Kidney (tissue), 14 donors: ENCODE measurements around the gene NOTCH2. TPM values are rescaled to one million over a fixed set of nuclear protein-coding genes. Genes with fewer than 3 reads are reported as not detected.

ENCODE experiments used
- DNase-seq, 5 donors: peaks; one replicate each; pipeline ENCODE4 v3.0.0-alpha.2; 2013 to 2020
- FAIRE-seq: peaks from 2 replicates; lab custom pipeline; 2012; peaks lifted over from hg19 to GRCh38; lab: Jason Lieb, UNC
- H3K27ac ChIP-seq, 2 donors: one replicate each; pipeline ENCODE4 v1.7.0; 2013; ENCODE audit warnings: low read depth in 2 of 2, low read length in 2 of 2, inconsistent platforms in 1 of 2
- H3K27me3 ChIP-seq: one replicate; pipeline ENCODE4 v1.7.1; 2013; ENCODE audit warnings: low read length, inconsistent platforms; ENCODE audit not compliant: control insufficient read depth, insufficient read depth
- H3K36me3 ChIP-seq, 3 donors: one replicate each; pipeline versions ENCODE4 v1.7.0 to v1.7.1; 2013; ENCODE audit warnings: low read length in 3 of 3, control low read depth in 1 of 3, inconsistent platforms in 1 of 3; ENCODE audit not compliant: insufficient read depth in 3 of 3, control insufficient read depth in 2 of 3
- H3K4me1 ChIP-seq, 3 donors: one replicate each; pipeline versions ENCODE4 v1.7.0 to v1.7.1; 2013; ENCODE audit warnings: low read length in 3 of 3, inconsistent platforms in 1 of 3, low read depth in 1 of 3; ENCODE audit not compliant: control insufficient read depth in 2 of 3, insufficient read depth in 2 of 3
- H3K4me3 ChIP-seq, 3 donors: one replicate each; pipeline versions ENCODE4 v1.7.0 to v1.8.1; 2013; ENCODE audit warnings: low read length in 3 of 3, control low read depth in 1 of 3, inconsistent platforms in 1 of 3
- H3K9ac ChIP-seq, 3 donors: one replicate each; pipeline versions ENCODE4 v1.7.0 to v1.7.1; 2013; ENCODE audit warnings: low read length in 3 of 3, control low read depth in 1 of 3, inconsistent platforms in 1 of 3
- H3K9me3 ChIP-seq, 3 donors: one replicate each; pipeline versions ENCODE4 v1.7.0 to v1.7.1; 2013; ENCODE audit warnings: low read length in 3 of 3, control low read depth in 1 of 3, inconsistent platforms in 1 of 3; ENCODE audit not compliant: control insufficient read depth in 2 of 3, insufficient read depth in 1 of 3
- CTCF ChIP-seq: IDR thresholded peaks from 3 replicates; pipeline ENCODE4 v1.5.1; 2012; ENCODE audit warnings: mild to moderate bottlenecking, moderate library complexity, borderline replicate concordance; ENCODE audit not compliant: insufficient read depth; ENCODE audit errors: extremely low read depth
- intact Hi-C: fragments of 100-400 bp; cut with DNase I; formaldehyde crosslinking; loops from one replicate; pipeline ENCODE4 v1.11.1; 2022
- polyA plus RNA-seq: library from polyadenylated mRNA; stranded (reverse); fragments of 350-450 nt; fragmentation: Illumina TruSeq; extraction: RNeasy Lipid Tissue Mini Kit (QIAGEN cat#74804); gene quantifications from one replicate; pipeline ENCODE4 v1.2.3, GENCODE V29; 2014; ENCODE audit warnings: low read depth, low replicate concordance; ENCODE audit not compliant: insufficient read depth
- total RNA-seq: library from RNA; stranded (reverse); fragmentation: NEBNext Ultra II Directional; extraction: Animal tissue kit (Norgen Biotek cat#: 25700); gene quantifications from one replicate; pipeline ENCODE4 v1.2.1, GENCODE V29; 2021
- donor health status: control.
- donor health status: control.
- donor health status: control.
- donor health status: control.
- donor health status: control.
- donor health status: DM: yes; HTN: yes; CAD: no.
- donor health status: Normal renal cell carcinoma (clear cell type).

Gene NOTCH2
- total and polyA plus RNA-seq, 2 donors from 2014 or later, result 4.9 to 113 TPM

- intact Hi-C loops, result no loop called here
- H3K9ac ChIP-seq, result no peak overlapping the region
- DNase-seq (no peak), FAIRE-seq (no peak)
- TF ChIP-seq CTCF, result no peak
- H3K4me1 ChIP-seq, result no peaks in the 10 kb centered on the region
- H3K4me3 ChIP-seq, result no peak overlapping the region
- no peaks in the 10 kb centered on the region for H3K9me3 ChIP-seq
- no peak overlapping the region for H3K27ac ChIP-seq
- peaks cover 16 to 34% (median 24%) of the 10 kb centered on the region in 3 donors for H3K36me3 ChIP-seq
- H3K27me3 ChIP-seq, result no peaks in the 10 kb centered on the region
Measured at GRCh38 chr1:119954476-119955422, 114.7 kb downstream of the NOTCH2 start.

GRCh38 chr1:119953266-119953998 is 116.0 kb downstream of the NOTCH2 start:
- Histone ChIP-seq H3K4me3 (no peak overlapping the region), H3K9ac (no peak overlapping the region), H3K36me3 (peaks cover 15 to 36% (median 24%) of the 10 kb centered on the region in 3 donors), H3K4me1 (no peaks in the 10 kb centered on the region), H3K27ac (no peak overlapping the region), H3K27me3 (no peaks in the 10 kb centered on the region), H3K9me3 (no peaks in the 10 kb centered on the region)
- DNase-seq (no peak), FAIRE-seq (no peak)
- TF ChIP-seq CTCF, result no peak
- intact Hi-C loops, result no loop called here

- Histone ChIP-seq H3K36me3 (peaks cover 15 to 41% (median 25%) of the 10 kb centered on the region in 3 donors), H3K27ac (no peak overlapping the region), H3K9me3 (no peaks in the 10 kb centered on the region), H3K4me1 (no peaks in the 10 kb centered on the region), H3K27me3 (no peaks in the 10 kb centered on the region), H3K9ac (no peak overlapping the region), H3K4me3 (no peak overlapping the region)
- no peak for TF ChIP-seq CTCF
- intact Hi-C loops, result no loop called here
- FAIRE-seq (no peak), DNase-seq (no peak)
Measured at GRCh38 chr1:119952496-119952895, 117.0 kb downstream of the NOTCH2 start.
